ENCODE results near the gene NGFR.

NGFR gene, protein sequence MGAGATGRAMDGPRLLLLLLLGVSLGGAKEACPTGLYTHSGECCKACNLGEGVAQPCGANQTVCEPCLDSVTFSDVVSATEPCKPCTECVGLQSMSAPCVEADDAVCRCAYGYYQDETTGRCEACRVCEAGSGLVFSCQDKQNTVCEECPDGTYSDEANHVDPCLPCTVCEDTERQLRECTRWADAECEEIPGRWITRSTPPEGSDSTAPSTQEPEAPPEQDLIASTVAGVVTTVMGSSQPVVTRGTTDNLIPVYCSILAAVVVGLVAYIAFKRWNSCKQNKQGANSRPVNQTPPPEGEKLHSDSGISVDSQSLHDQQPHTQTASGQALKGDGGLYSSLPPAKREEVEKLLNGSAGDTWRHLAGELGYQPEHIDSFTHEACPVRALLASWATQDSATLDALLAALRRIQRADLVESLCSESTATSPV

DNA sequence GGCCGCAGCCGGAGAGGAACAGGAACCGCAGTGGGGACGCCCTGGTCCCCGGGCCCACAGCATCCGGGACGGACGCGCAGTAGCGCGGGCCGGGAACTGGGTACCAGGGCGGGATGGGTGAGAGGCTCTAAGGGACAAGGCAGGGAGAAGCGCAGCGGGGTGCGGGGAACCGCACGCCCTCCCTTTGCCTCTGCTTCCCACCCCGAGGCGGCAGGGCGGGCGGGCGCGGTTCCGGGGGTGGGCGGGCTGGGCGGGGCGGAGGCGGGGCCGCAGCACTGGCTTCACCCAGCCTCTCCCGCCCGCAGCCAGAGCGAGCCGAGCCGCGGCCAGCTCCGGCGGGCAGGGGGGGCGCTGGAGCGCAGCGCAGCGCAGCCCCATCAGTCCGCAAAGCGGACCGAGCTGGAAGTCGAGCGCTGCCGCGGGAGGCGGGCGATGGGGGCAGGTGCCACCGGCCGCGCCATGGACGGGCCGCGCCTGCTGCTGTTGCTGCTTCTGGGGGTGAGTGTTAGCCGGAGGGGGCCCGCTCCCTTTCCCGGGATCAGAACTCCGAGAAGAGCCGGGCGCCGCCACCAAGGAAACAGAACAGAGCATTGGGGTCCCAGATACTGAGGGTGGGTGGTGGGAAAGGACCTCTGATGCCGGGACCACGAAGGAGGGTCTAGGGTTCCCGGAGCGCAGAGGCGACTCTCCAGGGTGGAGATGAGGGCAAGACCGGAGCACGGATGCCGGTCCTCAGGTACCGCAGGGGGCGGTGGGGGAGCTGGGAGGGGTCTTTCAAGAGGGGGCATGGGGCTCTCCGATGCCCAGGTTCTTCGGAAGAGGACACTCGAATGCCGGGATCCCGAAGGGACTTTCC, at the start of gene NGFR:
Gene NGFR (plus strand): TSS at position 308 of the 856 bp plus-strand sequence. CDS start 125 bp downstream, at position 433.
- DNase-seq = peak in 2 of 4 experiments; percentile 8 to 45

GRCh38 chr17:49445591-49445990, 49.5 kb upstream of the NGFR start:
- DNase-seq = no peak

GRCh38 chr17:49447628-49448302, 47.3 kb upstream of the NGFR start:
- no peak for DNase-seq

DNA sequence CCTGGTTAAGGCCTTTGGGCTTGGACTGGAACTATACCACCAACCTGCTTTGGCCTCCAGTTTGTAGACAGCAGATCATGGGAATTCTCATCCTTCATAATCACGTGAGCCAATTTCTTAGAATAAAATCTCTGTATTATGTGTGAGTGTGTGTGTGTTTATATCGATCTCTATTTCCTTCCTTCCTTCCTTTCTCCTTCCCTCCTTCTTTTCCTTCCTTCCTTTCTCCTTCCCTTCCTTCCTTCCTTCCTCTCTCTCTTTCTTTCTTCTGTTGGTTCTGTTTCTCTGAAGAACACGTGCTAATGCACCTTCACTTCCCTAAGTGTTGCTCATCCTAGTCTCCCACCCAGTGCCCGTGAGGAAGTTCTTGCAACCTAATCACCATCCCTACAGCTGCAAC, 44.9 kb upstream of the NGFR start:
- DNase-seq = no peak

GRCh38 chr17:49450735-49451134, 44.4 kb upstream of the NGFR start:
- DNase-seq = no peak

- no peak for DNase-seq
These were observed 42.9 kb upstream of the NGFR start for GRCh38 chr17:49452201-49452600.

DNA sequence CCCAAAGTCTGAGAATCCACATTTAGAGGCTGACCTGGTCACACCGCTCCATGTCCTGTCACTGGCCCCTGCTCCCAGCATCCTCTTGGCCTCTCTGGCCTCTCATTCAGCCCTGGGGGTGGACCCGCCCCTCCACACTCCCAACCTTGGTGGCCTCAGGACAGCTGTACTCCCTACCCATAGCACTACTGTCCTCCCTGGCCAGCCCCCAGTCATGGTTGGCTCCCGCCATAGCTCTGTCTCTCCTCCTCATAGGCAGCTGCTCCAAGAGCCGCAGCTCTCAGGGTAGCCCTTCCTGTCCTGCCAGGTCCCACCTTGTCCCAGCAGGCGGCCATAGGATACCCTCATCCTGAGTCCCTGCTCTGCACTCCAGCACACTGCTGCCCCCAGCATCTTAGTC, 42.4 kb upstream of the NGFR start:
- DNase-seq = no peak

- DNase-seq = no peak
These were observed 41.0 kb upstream of the NGFR start for GRCh38 chr17:49454050-49454449.

DNA sequence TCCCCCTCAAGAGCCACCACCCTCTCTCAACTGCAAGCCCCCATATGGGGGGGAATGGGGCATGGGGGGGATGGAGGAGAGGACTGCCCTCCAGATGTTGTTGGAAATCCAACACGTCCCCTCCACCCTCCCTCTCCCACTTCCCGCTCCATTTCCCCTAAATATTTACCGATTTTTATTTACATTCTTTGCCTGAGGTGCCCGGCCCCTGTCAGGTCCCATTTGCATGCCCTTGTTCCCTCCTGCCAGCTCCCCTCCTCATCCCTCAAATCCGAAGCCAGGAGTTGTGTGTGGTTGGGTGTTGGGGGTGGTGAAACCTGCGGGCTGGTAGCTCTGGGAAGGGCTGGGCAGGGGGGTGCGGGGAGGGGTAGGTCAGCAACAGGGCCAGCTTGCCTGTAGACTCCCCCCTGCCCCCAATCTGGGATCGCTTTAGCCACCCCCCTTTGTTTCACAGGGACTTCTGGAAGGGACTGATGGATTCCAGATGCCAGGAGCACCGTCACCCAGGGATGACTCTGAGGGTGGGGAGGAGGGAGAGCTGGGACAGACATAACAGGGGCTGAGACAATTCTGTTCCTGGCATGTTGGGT, 39.7 kb upstream of the NGFR start:
- DNase-seq = no peak

- DNase-seq = no peak
These were observed 38.7 kb upstream of the NGFR start for GRCh38 chr17:49456183-49456965.

DNA sequence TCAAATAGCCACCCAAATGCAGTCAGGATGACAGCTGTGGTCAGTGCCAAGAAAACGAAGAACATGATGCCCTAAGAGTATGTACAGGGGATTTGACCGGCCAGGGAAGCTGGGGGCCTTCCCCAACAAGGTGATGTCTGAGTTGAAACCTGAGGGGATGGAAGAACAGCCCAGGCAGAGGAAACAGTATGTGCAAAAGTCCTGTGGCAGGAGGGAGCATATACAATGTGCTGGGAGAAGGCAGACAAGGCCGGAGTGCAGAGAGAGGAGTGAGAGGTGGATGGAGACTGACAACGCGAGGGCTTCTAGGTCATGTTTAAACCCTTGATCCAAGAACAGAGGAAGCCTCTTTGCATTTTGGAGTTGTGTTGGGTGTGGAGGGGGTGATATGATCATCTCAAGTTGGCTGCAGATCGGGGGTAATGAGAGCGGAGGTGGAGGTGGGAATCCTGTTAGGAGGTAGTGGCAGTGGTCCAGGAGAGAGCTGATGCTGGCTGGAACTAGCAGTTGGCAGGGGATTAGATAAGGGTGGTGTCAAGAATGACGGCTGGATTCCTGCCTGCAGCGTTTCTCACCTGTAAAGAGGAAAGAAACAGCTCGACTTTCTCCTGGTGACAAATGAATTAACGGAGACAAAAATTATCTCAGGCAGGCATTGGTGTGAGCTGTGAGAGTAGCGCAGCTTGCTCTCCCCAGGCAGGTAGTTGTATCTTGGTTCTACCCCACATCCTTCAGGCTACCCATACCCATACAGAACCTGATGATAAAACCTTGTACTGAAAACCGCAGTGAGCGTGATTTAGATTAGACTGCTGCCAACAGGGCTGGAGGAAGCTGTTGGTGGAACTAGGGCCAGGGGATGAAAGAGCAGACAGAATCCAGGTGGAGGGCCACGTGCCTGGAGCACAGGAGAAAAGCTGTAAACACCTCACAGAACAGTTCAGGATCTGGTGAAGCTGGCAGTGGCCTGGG, 37.2 kb upstream of the NGFR start:
- no peak for DNase-seq

DNA sequence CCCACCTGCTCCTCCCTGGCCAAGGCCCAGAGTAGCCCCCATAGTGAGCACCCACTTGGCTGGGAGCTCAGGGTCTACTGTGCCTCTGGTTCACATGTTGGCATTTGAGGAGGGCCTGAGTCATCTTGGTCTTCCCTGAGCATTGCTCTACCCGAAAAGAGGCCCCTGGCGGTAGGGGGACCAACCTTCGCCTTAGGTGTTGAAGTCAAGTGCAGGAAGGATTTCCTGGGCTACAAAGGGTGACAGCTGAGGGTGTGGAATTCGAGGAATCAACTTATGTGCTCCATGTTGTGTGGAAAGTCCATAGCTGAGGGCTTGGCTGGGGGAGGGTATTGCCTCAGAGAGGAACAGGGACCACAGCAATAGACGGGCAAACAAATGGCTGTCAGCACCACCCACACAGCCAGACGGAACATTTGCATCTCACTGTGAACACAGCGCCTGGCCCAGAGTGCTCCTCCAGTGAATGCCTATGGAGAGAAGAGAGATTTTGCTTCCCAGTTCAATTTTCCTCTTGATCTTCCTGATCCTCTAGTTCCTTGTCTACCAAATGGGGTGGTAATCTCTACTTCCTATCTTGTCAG, 35.6 kb upstream of the NGFR start:
- no peak for DNase-seq

DNA sequence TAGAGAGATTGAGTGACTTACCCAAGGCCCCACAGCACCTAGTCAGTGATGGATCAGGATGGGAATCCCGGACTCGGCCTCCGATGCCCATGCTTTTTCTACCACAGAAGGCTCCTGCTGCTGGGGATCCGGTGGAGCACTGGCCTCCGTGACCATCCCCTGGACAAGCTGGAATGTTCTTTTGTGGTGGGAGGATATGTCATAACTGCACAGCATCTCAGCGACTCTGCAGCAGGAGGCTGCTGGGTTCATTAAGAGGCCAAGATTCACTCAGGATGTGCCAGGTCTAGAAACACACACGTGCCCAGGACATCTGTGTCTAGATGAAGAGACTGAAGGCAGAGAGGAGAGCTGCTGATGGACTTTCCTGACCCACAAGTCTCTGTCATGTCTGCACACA, 34.7 kb upstream of the NGFR start:
- no peak for DNase-seq

DNA sequence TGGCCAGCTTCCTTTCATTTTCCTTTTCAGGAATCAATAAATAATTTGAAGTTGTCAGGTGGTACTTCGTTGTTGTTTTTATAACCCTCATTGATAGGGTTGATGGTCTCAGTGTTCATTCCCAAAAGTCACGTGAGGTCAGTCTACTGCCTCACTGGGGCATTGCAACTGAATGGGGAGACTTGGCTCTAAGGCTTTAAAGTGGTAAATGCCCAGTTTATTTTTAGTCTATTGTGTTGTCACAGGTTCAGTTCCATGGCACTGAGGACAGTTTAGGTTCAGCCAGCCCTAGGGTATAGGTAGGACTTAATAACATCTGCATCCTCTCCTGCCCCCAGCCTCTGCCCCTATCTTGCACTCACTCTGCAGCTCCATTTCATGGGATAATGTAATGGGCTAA, 33.5 kb upstream of the NGFR start:
- DNase-seq = no peak

DNA sequence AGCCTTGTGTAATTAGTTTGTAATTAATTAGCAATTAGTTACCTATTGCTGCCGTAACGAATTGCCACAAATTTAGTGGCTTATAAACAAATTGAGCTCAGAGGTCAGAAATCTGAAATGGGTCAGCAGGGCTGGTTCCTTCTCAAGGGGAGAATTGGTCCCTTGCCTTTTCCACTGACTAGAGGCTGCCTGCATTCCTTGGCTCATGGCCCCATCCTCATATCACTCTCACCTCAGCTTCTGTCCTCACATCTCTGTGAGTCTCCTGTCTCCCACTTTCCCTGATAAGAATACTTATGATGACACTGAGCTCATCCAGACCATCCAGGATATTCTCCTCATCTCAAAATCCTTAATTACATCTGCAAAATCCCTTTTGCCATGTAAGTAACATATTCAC, 31.0 kb upstream of the NGFR start:
- no peak for DNase-seq

DNA sequence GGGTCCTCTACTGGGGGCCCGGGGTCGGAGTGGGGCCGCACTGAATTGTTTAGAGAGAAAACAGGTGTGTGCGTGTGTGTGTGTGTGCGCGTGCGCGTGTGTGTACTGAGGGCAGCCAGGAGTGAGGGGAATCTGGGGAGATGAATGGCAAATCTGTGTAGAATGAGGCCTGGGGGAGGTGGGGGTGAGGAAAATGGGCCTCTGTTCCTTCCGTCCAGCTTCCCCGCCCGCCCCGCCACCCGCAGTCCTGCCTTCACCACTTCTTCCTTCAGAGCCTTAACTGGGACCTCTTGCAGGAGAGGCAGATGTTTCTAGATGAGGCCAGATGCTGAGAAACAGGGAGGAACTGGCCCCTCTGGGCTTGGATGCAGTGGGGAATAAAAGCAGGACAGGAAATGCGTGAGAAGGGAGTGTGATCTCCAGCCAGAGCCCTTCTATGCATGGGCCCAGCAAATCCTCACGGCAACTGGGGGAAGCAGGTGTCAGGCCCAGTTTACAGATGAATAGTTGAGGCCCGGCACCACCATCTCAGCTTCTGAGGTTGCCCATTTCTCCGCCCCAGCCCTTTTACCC, 29.7 kb upstream of the NGFR start:
- DNase-seq = no peak

GRCh38 chr17:49466436-49466835, 28.7 kb upstream of the NGFR start:
- no peak for DNase-seq

DNA sequence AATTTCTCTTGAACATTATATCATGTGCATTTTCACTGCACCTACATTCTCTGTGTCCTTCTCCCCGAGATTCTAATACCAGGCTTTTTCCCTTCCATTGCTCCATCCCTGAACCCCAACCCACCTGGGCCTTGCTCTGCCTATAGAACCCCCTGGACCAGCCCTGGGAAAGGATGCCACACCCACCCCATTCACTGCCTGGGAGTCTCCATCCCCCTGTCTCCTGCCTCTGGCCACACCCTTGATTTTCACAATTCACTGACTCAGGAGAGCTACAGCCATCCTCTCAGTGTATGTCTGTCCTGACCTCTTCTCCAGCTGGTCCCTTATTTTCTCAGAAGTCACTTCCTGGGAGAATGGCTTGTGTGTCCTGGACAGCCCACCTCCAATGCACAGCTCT, 27.9 kb upstream of the NGFR start:
- no peak for DNase-seq

GRCh38 chr17:49468811-49469385, 26.2 kb upstream of the NGFR start:
- DNase-seq = no peak
